K562 (cell line): Measurements from ENCODE around the gene ZNF701. TPM values are rescaled to one million over a fixed set of nuclear protein-coding genes. Genes with fewer than 3 reads are reported as not detected.

Experiments
- BRD4 ChIP-seq: fragments of 200-600 bp; sonication (generic); IDR thresholded peaks from 2 replicates; pipeline ENCODE4 v1.6.1; 2017; ENCODE audit warnings: inconsistent platforms
- DACH1 ChIP-seq: fragments of 450-650 bp; IDR thresholded peaks from 2 replicates; pipeline ENCODE4 v1.6.1; 2018; ENCODE audit not compliant: partially characterized antibody
- DNMT1 ChIP-seq: fragments of 450-650 bp; IDR thresholded peaks from 2 replicates; pipeline ENCODE4 v1.6.1; 2016; ENCODE audit warnings: antibody characterized with exemption, mild to moderate bottlenecking
- ELF2 ChIP-seq: fragments of 250-450 bp; sonication (Bioruptor Pico); IDR thresholded peaks from 2 replicates; pipeline ENCODE4 v1.5.0; 2021; ENCODE audit warnings: mild to moderate bottlenecking
- MXI1 ChIP-seq: IDR thresholded peaks from 2 replicates; pipeline ENCODE4 v1.6.1; 2011; ENCODE audit warnings: low read depth, mild to moderate bottlenecking, improper control_type of control experiment, low read length
- NR2C2 ChIP-seq, 2 experiments: fragments of 200-800 bp in 1 of 2; sonication (Bioruptor generic) in 1 of 2; sonication (generic) in 1 of 2; formaldehyde crosslinking in 1 of 2; IDR thresholded peaks; 2 replicates each; pipeline versions ENCODE4 v1.6.1 to v1.8.0; 2016 to 2022; ENCODE audit warnings: mild to moderate bottlenecking in 1 of 2, missing compliant biosample characterization in 1 of 2, missing genetic modification characterization in 1 of 2, missing genetic modification reagents in 1 of 2
- RAD21 ChIP-seq, 2 experiments: fragments of 250-450 bp in 1 of 2; fragments of 450-650 bp in 1 of 2; sonication (Bioruptor Pico) in 1 of 2; formaldehyde crosslinking in 1 of 2; IDR thresholded peaks in 1 of 2; conservative IDR thresholded peaks in 1 of 2; 2 replicates each; pipeline versions ENCODE4 v1.4.0 to v1.8.0; 2020 to 2022; ENCODE audit warnings: mild to moderate bottlenecking in 2 of 2, moderate library complexity in 1 of 2
- SPI1 ChIP-seq: IDR thresholded peaks from 2 replicates; pipeline ENCODE4 v1.6.1; 2011; ENCODE audit warnings: low read depth, low read length, control low read depth, borderline replicate concordance
- ZBTB7A ChIP-seq: IDR thresholded peaks from 2 replicates; pipeline ENCODE4 v1.6.1; 2011; ENCODE audit warnings: low read depth, mild to moderate bottlenecking, low read length, moderate library complexity, borderline replicate concordance; ENCODE audit not compliant: control insufficient read depth
- ZFP36 ChIP-seq: fragments of 150-350 bp; IDR thresholded peaks from 2 replicates; pipeline ENCODE4 v1.6.1; 2018; ENCODE audit warnings: low read length, low read depth; ENCODE audit not compliant: partially characterized antibody
- ZNF586 ChIP-seq: fragments of 450-650 bp; formaldehyde crosslinking; conservative IDR thresholded peaks from 2 replicates; pipeline ENCODE4 v1.4.0; 2020; ENCODE audit warnings: mild to moderate bottlenecking, moderate library complexity
- polyA plus RNA-seq, 8 experiments: library from polyadenylated mRNA; depleted of rRNA in 4 of 8; stranded (reverse) in 5 of 8; unstranded in 3 of 8; fragments of >200 nt; fragmentation: Nextera tagmentation in 2 of 8; fragmentation: Illumina TruSeq in 1 of 8; extraction: Ambion mirVana in 2 of 8; extraction: Trizol in 1 of 8; gene quantifications; 2 replicates each; pipeline versions ENCODE4 v1.2.1 to v1.2.3, GENCODE V29; 2011 to 2014; ENCODE audit warnings: inconsistent platforms in 1 of 8, missing spikeins in 1 of 8
- total RNA-seq, 7 experiments: library from RNA; depleted of rRNA in 6 of 7; stranded (reverse); fragments of >200 nt in 6 of 7; fragmentation: Illumina TruSeq in 2 of 7; extraction: Trizol in 2 of 7; gene quantifications; 2 replicates each; pipeline versions ENCODE4 v1.2.1 to v1.2.3, GENCODE V29; 2011 to 2021; ENCODE audit warnings: low replicate concordance in 1 of 7
- TF ChIP-seq, protein P1 (sequence below): fragments of 450-650 bp; IDR thresholded peaks from 2 replicates; pipeline ENCODE4 v1.6.1; 2016; ENCODE audit warnings: low read depth
- TF ChIP-seq, protein P2 (sequence below): sonication (generic); formaldehyde crosslinking; IDR thresholded peaks from 2 replicates; pipeline ENCODE4 v1.8.0; 2022; ENCODE audit warnings: mild to moderate bottlenecking, missing genetic modification reagents

The ZNF701 gene
- total and polyA plus RNA-seq, 9 of the 15 experiments (the other 6 are each of a cell fraction or from before 2014, with no cell fraction given) = 5.3 to 15.9 (median 10.1) TPM

DNA sequence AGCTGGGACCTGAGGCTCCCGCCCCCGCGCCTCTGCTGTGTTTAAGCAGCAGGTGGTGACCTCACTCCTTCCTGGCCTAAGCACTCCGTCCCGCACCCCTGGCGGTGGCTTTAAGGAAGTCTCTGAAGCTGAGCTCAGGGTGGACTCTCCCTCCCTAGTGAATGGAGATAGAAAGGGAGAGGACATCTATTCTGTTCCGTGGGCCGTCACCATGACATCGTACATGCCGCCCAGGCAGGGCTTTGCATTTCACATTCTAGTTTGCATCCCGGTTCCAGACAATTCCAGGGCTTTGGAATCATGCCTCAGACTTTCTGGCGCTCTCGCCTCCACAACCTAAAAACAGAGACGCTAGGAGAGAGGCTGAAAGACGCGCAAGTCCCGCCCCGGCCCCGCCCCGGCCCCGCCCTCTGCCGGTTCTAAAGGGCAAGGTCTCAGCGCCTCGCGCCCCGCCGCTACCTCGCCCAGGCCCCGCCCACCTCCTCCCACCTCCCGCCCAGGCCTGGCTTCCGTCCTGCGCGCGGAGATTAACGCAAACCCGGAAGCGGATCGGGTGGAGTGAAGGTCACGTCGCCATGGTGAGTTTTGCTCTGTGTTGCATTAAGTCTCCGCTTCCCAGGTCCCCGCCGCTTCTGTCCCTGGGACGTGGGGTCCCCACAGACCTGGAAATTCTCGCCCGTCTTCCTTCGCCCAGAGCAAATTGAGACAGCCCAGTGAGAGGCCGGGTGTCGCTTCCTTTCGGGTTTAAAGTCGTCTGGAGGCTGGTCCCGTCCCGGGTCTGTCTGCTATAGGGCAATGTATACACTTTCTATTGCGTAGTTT is 42.7 kb upstream of the ZNF701 start, which contains the start of gene ZNF808 (continued):
- TF ChIP-seq, protein P1, sequence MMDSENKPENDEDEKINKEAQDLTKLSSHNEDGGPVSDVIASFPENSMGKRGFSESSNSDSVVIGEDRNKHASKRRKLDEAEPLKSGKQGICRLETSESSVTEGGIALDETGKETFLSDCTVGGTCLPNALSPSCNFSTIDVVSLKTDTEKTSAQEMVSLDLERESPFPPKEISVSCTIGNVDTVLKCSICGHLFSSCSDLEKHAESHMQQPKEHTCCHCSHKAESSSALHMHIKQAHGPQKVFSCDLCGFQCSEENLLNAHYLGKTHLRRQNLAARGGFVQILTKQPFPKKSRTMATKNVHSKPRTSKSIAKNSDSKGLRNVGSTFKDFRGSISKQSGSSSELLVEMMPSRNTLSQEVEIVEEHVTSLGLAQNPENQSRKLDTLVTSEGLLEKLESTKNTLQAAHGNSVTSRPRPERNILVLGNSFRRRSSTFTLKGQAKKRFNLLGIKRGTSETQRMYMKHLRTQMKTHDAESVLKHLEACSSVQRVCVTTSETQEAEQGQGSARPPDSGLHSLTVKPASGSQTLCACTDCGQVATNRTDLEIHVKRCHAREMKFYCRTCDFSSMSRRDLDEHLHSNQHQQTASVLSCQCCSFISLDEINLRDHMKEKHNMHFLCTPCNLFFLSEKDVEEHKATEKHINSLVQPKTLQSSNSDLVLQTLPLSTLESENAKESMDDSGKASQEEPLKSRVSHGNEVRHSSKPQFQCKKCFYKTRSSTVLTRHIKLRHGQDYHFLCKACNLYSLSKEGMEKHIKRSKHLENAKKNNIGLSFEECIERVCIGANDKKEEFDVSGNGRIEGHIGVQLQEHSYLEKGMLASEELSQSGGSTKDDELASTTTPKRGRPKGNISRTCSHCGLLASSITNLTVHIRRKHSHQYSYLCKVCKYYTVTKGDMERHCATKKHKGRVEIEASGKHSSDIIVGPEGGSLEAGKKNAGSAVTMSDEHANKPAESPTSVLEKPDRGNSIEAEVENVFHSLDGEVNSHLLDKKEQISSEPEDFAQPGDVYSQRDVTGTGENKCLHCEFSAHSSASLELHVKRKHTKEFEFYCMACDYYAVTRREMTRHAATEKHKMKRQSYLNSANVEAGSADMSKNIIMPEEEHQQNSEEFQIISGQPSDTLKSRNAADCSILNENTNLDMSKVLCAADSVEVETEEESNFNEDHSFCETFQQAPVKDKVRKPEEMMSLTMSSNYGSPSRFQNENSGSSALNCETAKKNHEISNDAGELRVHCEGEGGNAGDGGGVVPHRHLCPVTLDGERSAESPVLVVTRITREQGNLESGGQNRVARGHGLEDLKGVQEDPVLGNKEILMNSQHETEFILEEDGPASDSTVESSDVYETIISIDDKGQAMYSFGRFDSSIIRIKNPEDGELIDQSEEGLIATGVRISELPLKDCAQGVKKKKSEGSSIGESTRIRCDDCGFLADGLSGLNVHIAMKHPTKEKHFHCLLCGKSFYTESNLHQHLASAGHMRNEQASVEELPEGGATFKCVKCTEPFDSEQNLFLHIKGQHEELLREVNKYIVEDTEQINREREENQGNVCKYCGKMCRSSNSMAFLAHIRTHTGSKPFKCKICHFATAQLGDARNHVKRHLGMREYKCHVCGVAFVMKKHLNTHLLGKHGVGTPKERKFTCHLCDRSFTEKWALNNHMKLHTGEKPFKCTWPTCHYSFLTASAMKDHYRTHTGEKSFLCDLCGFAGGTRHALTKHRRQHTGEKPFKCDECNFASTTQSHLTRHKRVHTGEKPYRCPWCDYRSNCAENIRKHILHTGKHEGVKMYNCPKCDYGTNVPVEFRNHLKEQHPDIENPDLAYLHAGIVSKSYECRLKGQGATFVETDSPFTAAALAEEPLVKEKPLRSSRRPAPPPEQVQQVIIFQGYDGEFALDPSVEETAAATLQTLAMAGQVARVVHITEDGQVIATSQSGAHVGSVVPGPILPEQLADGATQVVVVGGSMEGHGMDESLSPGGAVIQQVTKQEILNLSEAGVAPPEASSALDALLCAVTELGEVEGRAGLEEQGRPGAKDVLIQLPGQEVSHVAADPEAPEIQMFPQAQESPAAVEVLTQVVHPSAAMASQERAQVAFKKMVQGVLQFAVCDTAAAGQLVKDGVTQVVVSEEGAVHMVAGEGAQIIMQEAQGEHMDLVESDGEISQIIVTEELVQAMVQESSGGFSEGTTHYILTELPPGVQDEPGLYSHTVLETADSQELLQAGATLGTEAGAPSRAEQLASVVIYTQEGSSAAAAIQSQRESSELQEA = no peak
- TF ChIP-seq ZNF586 (CRISPR knock-in tag) (no peak), ZBTB7A (peak; percentile 11; the same call in 1 of the 2 replicates), DACH1 (no peak), SPI1 (peak; percentile 61; the same call in 1 of the 2 replicates), NR2C2 (CRISPR knock-in tag; IDR thresholded peaks at IDR 0.05) (0 out of 2 replicates have a peak, but pooled peaks have one; percentile 44), NR2C2 (tag; IDR thresholded peaks at IDR 0.05) (peak; percentile 98), BRD4 (peak; percentile 78; the same call in 1 of the 2 replicates), ZFP36 (peak; percentile 35), ELF2 (CRISPR knock-in tag) (no peak), MXI1 (no peak), RAD21 (CRISPR knock-in tag; conservative IDR thresholded peaks at IDR 0.05 in 1 of 2, IDR thresholded peaks at IDR 0.05 in 1 of 2) (peak in 1 of 2 experiments; percentile 70; a peak in 2 of 4 replicates), DNMT1 (no peak)
- TF ChIP-seq, protein P2, sequence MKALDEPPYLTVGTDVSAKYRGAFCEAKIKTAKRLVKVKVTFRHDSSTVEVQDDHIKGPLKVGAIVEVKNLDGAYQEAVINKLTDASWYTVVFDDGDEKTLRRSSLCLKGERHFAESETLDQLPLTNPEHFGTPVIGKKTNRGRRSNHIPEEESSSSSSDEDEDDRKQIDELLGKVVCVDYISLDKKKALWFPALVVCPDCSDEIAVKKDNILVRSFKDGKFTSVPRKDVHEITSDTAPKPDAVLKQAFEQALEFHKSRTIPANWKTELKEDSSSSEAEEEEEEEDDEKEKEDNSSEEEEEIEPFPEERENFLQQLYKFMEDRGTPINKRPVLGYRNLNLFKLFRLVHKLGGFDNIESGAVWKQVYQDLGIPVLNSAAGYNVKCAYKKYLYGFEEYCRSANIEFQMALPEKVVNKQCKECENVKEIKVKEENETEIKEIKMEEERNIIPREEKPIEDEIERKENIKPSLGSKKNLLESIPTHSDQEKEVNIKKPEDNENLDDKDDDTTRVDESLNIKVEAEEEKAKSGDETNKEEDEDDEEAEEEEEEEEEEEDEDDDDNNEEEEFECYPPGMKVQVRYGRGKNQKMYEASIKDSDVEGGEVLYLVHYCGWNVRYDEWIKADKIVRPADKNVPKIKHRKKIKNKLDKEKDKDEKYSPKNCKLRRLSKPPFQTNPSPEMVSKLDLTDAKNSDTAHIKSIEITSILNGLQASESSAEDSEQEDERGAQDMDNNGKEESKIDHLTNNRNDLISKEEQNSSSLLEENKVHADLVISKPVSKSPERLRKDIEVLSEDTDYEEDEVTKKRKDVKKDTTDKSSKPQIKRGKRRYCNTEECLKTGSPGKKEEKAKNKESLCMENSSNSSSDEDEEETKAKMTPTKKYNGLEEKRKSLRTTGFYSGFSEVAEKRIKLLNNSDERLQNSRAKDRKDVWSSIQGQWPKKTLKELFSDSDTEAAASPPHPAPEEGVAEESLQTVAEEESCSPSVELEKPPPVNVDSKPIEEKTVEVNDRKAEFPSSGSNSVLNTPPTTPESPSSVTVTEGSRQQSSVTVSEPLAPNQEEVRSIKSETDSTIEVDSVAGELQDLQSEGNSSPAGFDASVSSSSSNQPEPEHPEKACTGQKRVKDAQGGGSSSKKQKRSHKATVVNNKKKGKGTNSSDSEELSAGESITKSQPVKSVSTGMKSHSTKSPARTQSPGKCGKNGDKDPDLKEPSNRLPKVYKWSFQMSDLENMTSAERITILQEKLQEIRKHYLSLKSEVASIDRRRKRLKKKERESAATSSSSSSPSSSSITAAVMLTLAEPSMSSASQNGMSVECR (CRISPR knock-in tag) = no peak
